ELF-1 (cell line): ENCODE results near the gene XPNPEP2.
A peak's percentile ranks its signal among the peaks of the same experiment; 100 is the strongest.

ENCODE experiments used
- DNase-seq: peaks from one replicate; pipeline ENCODE4 v3.0.0-alpha.2; 2016; ENCODE audit warnings: low read depth, low spot score

Gene XPNPEP2

GRCh38 chrX:129738466-129739308 is at the start of gene XPNPEP2:
Gene XPNPEP2 (plus strand): TSS chrX:129738979. CDS start chrX:129739214, 235 bp downstream.
- peak; percentile 85 for DNase-seq

GRCh38 chrX:129689796-129690195 is 49.0 kb upstream of the XPNPEP2 start:
- DNase-seq = peak; percentile 69

GRCh38 chrX:129690435-129690834 is 48.3 kb upstream of the XPNPEP2 start:
- no peak for DNase-seq

- no peak for DNase-seq
Measured at GRCh38 chrX:129693354-129693753, 45.4 kb upstream of the XPNPEP2 start.

GRCh38 chrX:129694805-129695204 is 44.0 kb upstream of the XPNPEP2 start:
- DNase-seq = no peak

- no peak for DNase-seq
Measured at GRCh38 chrX:129695535-129695934, 43.2 kb upstream of the XPNPEP2 start.

- no peak for DNase-seq
Measured at GRCh38 chrX:129695937-129696336, 42.8 kb upstream of the XPNPEP2 start.

GRCh38 chrX:129696463-129697155 is 42.2 kb upstream of the XPNPEP2 start:
- DNase-seq = peak; percentile 29

GRCh38 chrX:129697204-129697829 is 41.5 kb upstream of the XPNPEP2 start:
- DNase-seq = no peak

GRCh38 chrX:129698150-129698549 is 40.6 kb upstream of the XPNPEP2 start:
- no peak for DNase-seq

GRCh38 chrX:129700536-129700935 is 38.2 kb upstream of the XPNPEP2 start:
- no peak for DNase-seq

GRCh38 chrX:129701624-129702069 is 37.1 kb upstream of the XPNPEP2 start:
- DNase-seq = no peak

GRCh38 chrX:129704491-129704890 is 34.3 kb upstream of the XPNPEP2 start:
- DNase-seq = no peak

- DNase-seq = no peak
Measured at GRCh38 chrX:129705377-129705925, 33.3 kb upstream of the XPNPEP2 start.

GRCh38 chrX:129705988-129706387 is 32.8 kb upstream of the XPNPEP2 start:
- no peak for DNase-seq

GRCh38 chrX:129706400-129707072 is 32.2 kb upstream of the XPNPEP2 start:
- DNase-seq = no peak

GRCh38 chrX:129714581-129714980 is 24.2 kb upstream of the XPNPEP2 start:
- DNase-seq = no peak

- DNase-seq = no peak
Measured at GRCh38 chrX:129716507-129716906, 22.3 kb upstream of the XPNPEP2 start.

GRCh38 chrX:129717892-129718291 is 20.9 kb upstream of the XPNPEP2 start:
- no peak for DNase-seq

- DNase-seq = no peak
Measured at GRCh38 chrX:129718676-129719075, 20.1 kb upstream of the XPNPEP2 start.

- no peak for DNase-seq
Measured at GRCh38 chrX:129719268-129719667, 19.5 kb upstream of the XPNPEP2 start.
